Measurements from ENCODE around the gene TEDC1. TPM values are rescaled to one million over a fixed set of nuclear protein-coding genes. Genes with fewer than 3 reads are reported as not detected.
A peak's percentile ranks its signal among the peaks of the same experiment; 100 is the strongest.

Gene TEDC1
- total RNA-seq, 1 donor from 2014 or later, result 4.0 TPM

DNA sequence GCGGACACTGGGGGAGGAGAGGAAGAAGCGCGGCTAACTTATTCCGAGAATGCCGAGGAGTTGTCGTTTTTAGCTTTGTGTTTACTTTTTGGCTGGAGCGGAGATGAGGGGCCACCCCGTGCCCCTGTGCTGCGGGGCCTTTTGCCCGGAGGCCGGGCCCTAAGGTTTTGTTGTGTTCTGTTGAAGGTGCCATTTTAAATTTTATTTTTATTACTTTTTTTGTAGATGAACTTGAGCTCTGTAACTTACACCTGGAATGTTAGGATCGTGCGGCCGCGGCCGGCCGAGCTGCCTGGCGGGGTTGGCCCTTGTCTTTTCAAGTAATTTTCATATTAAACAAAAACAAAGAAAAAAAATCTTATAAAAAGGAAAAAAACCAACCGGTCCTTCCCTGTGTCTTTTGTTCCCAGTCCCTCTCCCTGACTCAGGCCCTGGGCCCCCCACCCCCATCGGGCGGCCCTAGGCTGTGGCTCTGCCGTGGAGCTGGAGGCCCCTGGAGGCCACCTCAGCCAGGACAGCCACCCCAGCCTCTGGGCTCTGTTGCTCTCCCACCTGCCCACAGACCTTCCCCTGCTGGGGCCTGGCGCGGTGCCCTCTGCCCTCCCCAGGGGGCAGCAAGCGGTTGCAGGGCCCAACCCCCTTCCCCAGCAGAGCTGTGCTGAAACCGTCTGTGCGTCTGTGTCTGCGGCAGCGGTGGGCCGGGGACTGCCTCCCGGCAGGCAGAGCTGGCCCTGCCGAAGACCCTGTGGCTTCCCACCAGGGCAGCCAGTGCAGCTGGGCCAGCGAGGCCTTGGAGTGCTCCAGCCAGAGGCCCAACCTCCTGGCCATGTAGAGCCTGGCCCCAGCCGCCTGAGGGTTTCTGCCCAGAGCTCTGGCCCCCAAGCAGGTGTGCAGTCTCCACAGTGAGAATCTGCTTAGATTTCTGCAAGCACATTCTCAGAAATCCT lies 20.4 kb upstream of the TEDC1 start:
- TF ChIP-seq, protein P1, sequence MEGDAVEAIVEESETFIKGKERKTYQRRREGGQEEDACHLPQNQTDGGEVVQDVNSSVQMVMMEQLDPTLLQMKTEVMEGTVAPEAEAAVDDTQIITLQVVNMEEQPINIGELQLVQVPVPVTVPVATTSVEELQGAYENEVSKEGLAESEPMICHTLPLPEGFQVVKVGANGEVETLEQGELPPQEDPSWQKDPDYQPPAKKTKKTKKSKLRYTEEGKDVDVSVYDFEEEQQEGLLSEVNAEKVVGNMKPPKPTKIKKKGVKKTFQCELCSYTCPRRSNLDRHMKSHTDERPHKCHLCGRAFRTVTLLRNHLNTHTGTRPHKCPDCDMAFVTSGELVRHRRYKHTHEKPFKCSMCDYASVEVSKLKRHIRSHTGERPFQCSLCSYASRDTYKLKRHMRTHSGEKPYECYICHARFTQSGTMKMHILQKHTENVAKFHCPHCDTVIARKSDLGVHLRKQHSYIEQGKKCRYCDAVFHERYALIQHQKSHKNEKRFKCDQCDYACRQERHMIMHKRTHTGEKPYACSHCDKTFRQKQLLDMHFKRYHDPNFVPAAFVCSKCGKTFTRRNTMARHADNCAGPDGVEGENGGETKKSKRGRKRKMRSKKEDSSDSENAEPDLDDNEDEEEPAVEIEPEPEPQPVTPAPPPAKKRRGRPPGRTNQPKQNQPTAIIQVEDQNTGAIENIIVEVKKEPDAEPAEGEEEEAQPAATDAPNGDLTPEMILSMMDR (IDR thresholded peaks at IDR 0.05; ENCODE audit: borderline replicate concordance), result no peak
- peak overlapping the region; percentile 100 for H3K27ac ChIP-seq (replicated peaks)
- H3K4me1 ChIP-seq, result peaks cover 84% of the 10 kb centered on the region
- no peaks in the 10 kb centered on the region for H3K9me3 ChIP-seq (replicated peaks)
- peak overlapping the region; percentile 92 for H3K4me3 ChIP-seq
- H3K27me3 ChIP-seq (ENCODE audit: low read depth), result no peaks in the 10 kb centered on the region
- H3K36me3 ChIP-seq, result peaks cover 10% of the 10 kb centered on the region
- peak; percentile 30 for DNase-seq
- intact Hi-C loops (cut with micrococcal nuclease), result no loop called here

GRCh38 chr14:105471297-105471821 lies 19.7 kb upstream of the TEDC1 start:
- H3K4me3 ChIP-seq, result peak overlapping the region; percentile 92
- peak; percentile 77 for DNase-seq
- intact Hi-C loops (cut with micrococcal nuclease), result no loop called here
- peak overlapping the region; percentile 100 for H3K27ac ChIP-seq (replicated peaks)
- H3K4me1 ChIP-seq, result peaks cover 91% of the 10 kb centered on the region
- no peaks in the 10 kb centered on the region for H3K27me3 ChIP-seq (ENCODE audit: low read depth)
- no peaks in the 10 kb centered on the region for H3K9me3 ChIP-seq (replicated peaks)
- peaks cover 9% of the 10 kb centered on the region for H3K36me3 ChIP-seq
- TF ChIP-seq, protein P1 (IDR thresholded peaks at IDR 0.05; ENCODE audit: borderline replicate concordance), result peak; percentile 58

- H3K9me3 ChIP-seq (replicated peaks), result no peaks in the 10 kb centered on the region
- TF ChIP-seq, protein P1 (IDR thresholded peaks at IDR 0.05; ENCODE audit: borderline replicate concordance), result no peak
- H3K36me3 ChIP-seq, result peaks cover 3% of the 10 kb centered on the region
- H3K27ac ChIP-seq (replicated peaks), result peak overlapping the region; percentile 100
- H3K27me3 ChIP-seq (ENCODE audit: low read depth), result no peaks in the 10 kb centered on the region
- H3K4me1 ChIP-seq, result peaks cover 94% of the 10 kb centered on the region
- intact Hi-C loops (cut with micrococcal nuclease), result no loop called here
- DNase-seq, result peak; percentile 63
- H3K4me3 ChIP-seq, result peak overlapping the region; percentile 92
Measured at GRCh38 chr14:105471823-105472485, 19.1 kb upstream of the TEDC1 start.

GRCh38 chr14:105472486-105472991 lies 18.5 kb upstream of the TEDC1 start:
- Histone ChIP-seq H3K4me3 (peak overlapping the region; percentile 92), H3K36me3 (peaks cover 3% of the 10 kb centered on the region), H3K27me3 (ENCODE audit: low read depth) (no peaks in the 10 kb centered on the region), H3K9me3 (replicated peaks) (no peaks in the 10 kb centered on the region), H3K27ac (replicated peaks) (peak overlapping the region; percentile 100), H3K4me1 (peaks cover 93% of the 10 kb centered on the region)
- TF ChIP-seq, protein P1 (IDR thresholded peaks at IDR 0.05; ENCODE audit: borderline replicate concordance), result peak; percentile 27
- peak; percentile 83 for DNase-seq
- intact Hi-C loops (cut with micrococcal nuclease), result no loop called here

DNA sequence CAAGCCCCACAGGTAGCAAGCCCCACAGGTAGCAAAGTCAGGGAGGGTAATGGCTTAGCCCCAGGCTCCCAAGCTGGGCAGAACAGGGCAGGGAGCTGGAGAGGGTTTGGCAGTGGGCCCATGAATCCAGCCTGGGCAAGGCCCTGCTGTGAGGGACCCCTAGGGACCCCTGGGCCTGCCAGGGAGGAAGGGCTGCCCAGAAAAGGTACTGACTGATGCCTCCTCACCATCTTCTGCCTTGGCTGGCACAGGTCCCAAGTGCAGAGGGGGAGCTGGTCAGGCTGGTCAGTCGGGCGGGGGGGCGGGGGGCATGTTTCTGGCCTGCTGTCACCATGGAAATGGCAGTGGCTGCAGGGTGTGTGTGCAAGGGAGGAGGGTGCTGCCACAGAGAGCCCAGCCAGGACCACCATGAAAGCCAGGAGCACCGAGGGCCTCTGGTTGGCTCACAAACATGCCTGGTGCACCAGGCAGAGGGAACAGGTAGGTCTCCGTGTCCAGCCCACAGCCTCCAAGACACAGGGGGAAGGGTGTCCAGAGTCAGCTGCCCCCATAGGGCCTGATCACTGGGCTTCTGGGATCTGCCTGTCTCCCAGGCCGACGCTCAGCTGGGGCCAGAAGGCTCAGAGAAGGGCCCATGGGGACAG lies 17.9 kb upstream of the TEDC1 start:
- peaks cover 91% of the 10 kb centered on the region for H3K4me1 ChIP-seq
- intact Hi-C loops (cut with micrococcal nuclease), result no loop called here
- H3K9me3 ChIP-seq (replicated peaks), result no peaks in the 10 kb centered on the region
- TF ChIP-seq, protein P1 (IDR thresholded peaks at IDR 0.05; ENCODE audit: borderline replicate concordance), result no peak
- no peaks in the 10 kb centered on the region for H3K27me3 ChIP-seq (ENCODE audit: low read depth)
- peak; percentile 44 for DNase-seq
- H3K36me3 ChIP-seq, result peaks cover 5% of the 10 kb centered on the region
- peak overlapping the region; percentile 100 for H3K27ac ChIP-seq (replicated peaks)
- peak overlapping the region; percentile 92 for H3K4me3 ChIP-seq

All from left ventricle myocardium inferior (tissue), 1 donor.